GM23338 (cell line): ENCODE results near the gene OSBPL10.

Source experiments
- CTCF ChIP-seq, 2 experiments: fragments of 200-600 bp in 1 of 2; sonication (generic) in 1 of 2; conservative IDR thresholded peaks; 2 replicates each; pipeline versions ENCODE4 v1.5.1 to v1.6.1; 2016 to 2017; ENCODE audit warnings: antibody characterized with exemption in 2 of 2, low read depth in 2 of 2, mild to moderate bottlenecking in 2 of 2, moderate library complexity in 1 of 2
- EZH2phosphoT487 ChIP-seq: fragments of 200-600 bp; sonication (generic); IDR thresholded peaks from one replicate; pipeline ENCODE4 v1.8.1; 2018; ENCODE audit warnings: antibody characterized with exemption; ENCODE audit not compliant: unreplicated experiment
- JUNB ChIP-seq: IDR thresholded peaks from one replicate; pipeline ENCODE4 v1.6.1; 2016; ENCODE audit warnings: antibody characterized with exemption; ENCODE audit not compliant: unreplicated experiment
- STAT1 ChIP-seq: IDR thresholded peaks from one replicate; pipeline ENCODE4 v1.6.1; 2016; ENCODE audit warnings: antibody characterized with exemption; ENCODE audit not compliant: unreplicated experiment

- TF ChIP-seq JUNB, result no peak
- no peak for TF ChIP-seq EZH2phosphoT487
- no peak for TF ChIP-seq CTCF (conservative IDR thresholded peaks at IDR 0.05; ENCODE audit: low read depth in 2 of 2)
- TF ChIP-seq STAT1, result no peak
These were observed 33.9 kb downstream of the OSBPL10 start for GRCh38 chr3:31947162-31947561.
